ENCODE results near the gene NLRX1. TPM values are rescaled to one million over a fixed set of nuclear protein-coding genes. Genes with fewer than 3 reads are reported as not detected.
"Not testable (repeated sequence)": the region's sequence is repeated elsewhere in the genome, so short reads cannot be mapped to it uniquely, and the experiment has no call there.

Gene NLRX1
- total RNA-seq, 1 donor from 2014 or later, result 8.9 TPM

GRCh38 chr11:119179983-119180382 is 11.5 kb downstream of the NLRX1 start:
- Mint-ChIP-seq H3K27me3 (ENCODE audit: unreplicated experiment) (no peaks in the 10 kb centered on the region), H3K4me1 (ENCODE audit: unreplicated experiment) (peaks cover 9% of the 10 kb centered on the region), H3K27ac (ENCODE audit: unreplicated experiment) (no peak overlapping the region), H3K4me3 (ENCODE audit: unreplicated experiment) (no peak overlapping the region), H3K36me3 (ENCODE audit: unreplicated experiment) (peaks cover 5% of the 10 kb centered on the region), H3K9me3 (ENCODE audit: unreplicated experiment) (no peaks in the 10 kb centered on the region)
- DNase-seq (ENCODE audit: extremely low spot score, unreplicated experiment), result no peak
- no peak for TF ChIP-seq CTCF (IDR thresholded peaks at IDR 0.05)

- no peak for DNase-seq (ENCODE audit: extremely low spot score, unreplicated experiment)
- Mint-ChIP-seq H3K27ac (ENCODE audit: unreplicated experiment) (no peak overlapping the region), H3K4me1 (ENCODE audit: unreplicated experiment) (peaks cover 9% of the 10 kb centered on the region), H3K27me3 (ENCODE audit: unreplicated experiment) (peaks cover 3% of the 10 kb centered on the region), H3K36me3 (ENCODE audit: unreplicated experiment) (peaks cover 3% of the 10 kb centered on the region), H3K4me3 (ENCODE audit: unreplicated experiment) (no peak overlapping the region), H3K9me3 (ENCODE audit: unreplicated experiment) (no peaks in the 10 kb centered on the region)
- no peak for TF ChIP-seq CTCF (IDR thresholded peaks at IDR 0.05)
Measured at GRCh38 chr11:119180729-119181676, 12.5 kb downstream of the NLRX1 start.

- H3K27me3 Mint-ChIP-seq (ENCODE audit: unreplicated experiment), result peaks cover 3% of the 10 kb centered on the region
- H3K9me3 Mint-ChIP-seq (ENCODE audit: unreplicated experiment), result no peaks in the 10 kb centered on the region
- peaks cover 3% of the 10 kb centered on the region for H3K36me3 Mint-ChIP-seq (ENCODE audit: unreplicated experiment)
- no peak for DNase-seq (ENCODE audit: extremely low spot score, unreplicated experiment)
- H3K4me3 Mint-ChIP-seq (ENCODE audit: unreplicated experiment), result no peak overlapping the region
- no peak for TF ChIP-seq CTCF (IDR thresholded peaks at IDR 0.05)
- H3K27ac Mint-ChIP-seq (ENCODE audit: unreplicated experiment), result no peak overlapping the region
- H3K4me1 Mint-ChIP-seq (ENCODE audit: unreplicated experiment), result peaks cover 9% of the 10 kb centered on the region
Measured at GRCh38 chr11:119181677-119182412, 13.3 kb downstream of the NLRX1 start.

GRCh38 chr11:119184399-119184798 is 15.9 kb downstream of the NLRX1 start:
- H3K4me1 Mint-ChIP-seq (ENCODE audit: unreplicated experiment); H3K9me3 Mint-ChIP-seq (ENCODE audit: unreplicated experiment); H3K4me3 Mint-ChIP-seq (ENCODE audit: unreplicated experiment); DNase-seq (ENCODE audit: extremely low spot score, unreplicated experiment); H3K27ac Mint-ChIP-seq (ENCODE audit: unreplicated experiment); H3K36me3 Mint-ChIP-seq (ENCODE audit: unreplicated experiment); H3K27me3 Mint-ChIP-seq (ENCODE audit: unreplicated experiment): not testable (repeated sequence)

GRCh38 chr11:119185981-119186634 is 17.6 kb downstream of the NLRX1 start:
- H3K27ac Mint-ChIP-seq (ENCODE audit: unreplicated experiment), result no peak overlapping the region
- no peaks in the 10 kb centered on the region for H3K4me1 Mint-ChIP-seq (ENCODE audit: unreplicated experiment)
- no peak overlapping the region for H3K4me3 Mint-ChIP-seq (ENCODE audit: unreplicated experiment)
- no peaks in the 10 kb centered on the region for H3K36me3 Mint-ChIP-seq (ENCODE audit: unreplicated experiment)
- TF ChIP-seq CTCF (IDR thresholded peaks at IDR 0.05), result no peak
- H3K9me3 Mint-ChIP-seq (ENCODE audit: unreplicated experiment), result no peaks in the 10 kb centered on the region
- DNase-seq (ENCODE audit: extremely low spot score, unreplicated experiment), result no peak
- peaks cover 9% of the 10 kb centered on the region for H3K27me3 Mint-ChIP-seq (ENCODE audit: unreplicated experiment)
